ENCODE data around the gene MDP1. TPM values are rescaled to one million over a fixed set of nuclear protein-coding genes. Genes with fewer than 3 reads are reported as not detected.

The MDP1 gene
- 10.2 and 11.2 TPM in 2 replicates for total RNA-seq

GRCh38 chr14:24215495-24216344, at the start of gene MDP1:
MDP1 (minus strand) TSS chr14:24216066; CDS start chr14:24215955, 111 bp downstream.

DNA sequence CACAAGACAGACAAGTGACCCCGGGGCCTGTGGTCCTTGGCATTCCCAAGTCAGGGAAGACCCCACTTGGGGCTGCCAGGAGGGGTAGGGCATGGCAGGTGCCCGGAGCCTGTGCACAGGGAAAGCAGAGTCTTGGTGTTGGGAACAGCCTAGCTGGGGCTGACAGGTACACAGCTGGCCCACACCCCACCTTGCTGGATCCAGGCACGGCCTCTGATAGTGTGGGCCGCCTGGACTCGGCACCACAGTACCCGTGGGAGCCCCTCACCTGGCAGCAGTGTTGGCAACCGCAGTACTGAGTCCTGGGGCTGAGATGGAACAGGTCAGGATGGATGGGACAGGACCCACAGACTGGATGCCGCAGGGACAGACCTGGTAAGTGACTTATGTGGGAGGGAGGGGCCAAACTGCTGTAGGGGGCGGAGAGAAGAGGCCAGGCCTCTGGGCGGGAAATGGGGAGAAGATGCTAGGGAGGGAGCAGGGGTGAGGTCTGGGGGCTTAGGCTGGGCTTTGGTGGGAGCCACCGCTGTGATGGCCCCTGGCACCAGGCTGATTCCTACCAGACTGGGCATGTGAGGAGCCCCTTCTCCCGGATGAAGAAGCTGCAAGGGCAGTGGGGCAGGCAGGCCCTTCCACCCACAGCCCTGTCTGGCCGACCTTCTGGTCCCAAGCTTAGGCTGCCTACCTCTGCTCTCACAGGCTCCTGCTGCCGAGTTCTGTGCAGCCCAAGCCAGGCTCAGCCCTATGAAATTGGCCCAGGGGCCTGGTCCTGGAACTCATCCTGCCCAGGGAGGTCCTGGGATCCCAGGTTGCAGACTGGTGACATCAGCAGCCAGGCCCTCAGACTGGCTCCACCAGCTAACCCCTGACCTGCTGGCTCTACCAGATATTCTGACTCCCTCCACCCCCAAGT, 47.2 kb upstream of the MDP1 start, which contains the start of gene TGM1:
Gene TGM1, minus strand, starts transcription at position 357 of the 913 bp plus-strand sequence. CDS start 825 bp downstream, outside the sequence.

GRCh38 chr14:24232645-24233537, 17.0 kb upstream of the MDP1 start, which contains the start of gene GMPR2:
GMPR2 (plus strand) TSS chr14:24232929; CDS start chr14:24233254, 325 bp downstream.

GRCh38 chr14:24232121-24232644, 16.3 kb upstream of the MDP1 start, which contains the start of gene NEDD8:
NEDD8 (minus strand) TSS chr14:24232367; CDS start chr14:24232267, 100 bp downstream.

GRCh38 chr14:24212924-24213865, 2.7 kb downstream of the MDP1 start, which contains the start of gene CHMP4A:
CHMP4A (minus strand) TSS chr14:24213488; CDS start chr14:24213439, 49 bp downstream.

GRCh38 chr14:24195186-24196070, 20.4 kb downstream of the MDP1 start, which contains the start of gene TM9SF1:
TM9SF1 (minus strand) TSS chr14:24195441; CDS start chr14:24195019, 422 bp downstream.

GRCh38 chr14:24188251-24189058, 27.4 kb downstream of the MDP1 start, which contains the start of gene IPO4:
IPO4 (minus strand) TSS chr14:24188816; CDS start chr14:24188787, 29 bp downstream.

GRCh38 chr14:24171422-24172260, 44.2 kb downstream of the MDP1 start, which contains the start of gene REC8:
REC8 (plus strand) TSS chr14:24172080; CDS start chr14:24172553, 473 bp downstream.

Other genes with a start within 250 kb of the MDP1 start
- 8.2 and 13.2 TPM in 2 replicates for gene DHRS4L2, start 227.1 kb downstream of the MDP1 start, total RNA-seq
- gene CARMIL3, start 164.1 kb downstream of the MDP1 start, total RNA-seq, result not detected in 2 replicates
- not detected in 2 replicates for gene CPNE6, start 144.5 kb downstream of the MDP1 start, total RNA-seq
- gene PCK2, start 121.8 kb downstream of the MDP1 start, total RNA-seq, result 8.2 and 11.6 TPM in 2 replicates
- 41.8 and 49.5 TPM in 2 replicates for gene DCAF11, start 101.3 kb downstream of the MDP1 start, total RNA-seq
- gene NRL, start 101.1 kb downstream of the MDP1 start, total RNA-seq, result 0.73 and 0.75 TPM in 2 replicates
- 0.20 TPM in 1 of 2 replicates, not detected in the other for gene FITM1, start 85.4 kb downstream of the MDP1 start, total RNA-seq
- 123 and 136 TPM in 2 replicates for gene PSME1, start 79.9 kb downstream of the MDP1 start, total RNA-seq
- 8.3 and 10.2 TPM in 2 replicates for gene EMC9, start 74.5 kb downstream of the MDP1 start, total RNA-seq
- gene PSME2, start 69.5 kb downstream of the MDP1 start, total RNA-seq, result 52.9 and 82.8 TPM in 2 replicates
- 50.1 and 66.3 TPM in 2 replicates for gene RNF31, start 68.6 kb downstream of the MDP1 start, total RNA-seq
- 30.3 and 35.5 TPM in 2 replicates for gene IRF9, start 54.8 kb downstream of the MDP1 start, total RNA-seq
- gene REC8, start 44.0 kb downstream of the MDP1 start, total RNA-seq, result 0.25 and 1.1 TPM in 2 replicates
- 33.4 and 39.3 TPM in 2 replicates for gene IPO4, start 27.2 kb downstream of the MDP1 start, total RNA-seq
- 73.6 and 75.1 TPM in 2 replicates for gene TM9SF1, start 20.6 kb downstream of the MDP1 start, total RNA-seq
- gene TSSK4, start 10.4 kb downstream of the MDP1 start, total RNA-seq, result not detected in 2 replicates
- 31.4 and 43.9 TPM in 2 replicates for gene CHMP4A, start 2.6 kb downstream of the MDP1 start, total RNA-seq
- 96.5 and 125 TPM in 2 replicates for gene NEDD8, start 16.3 kb upstream of the MDP1 start, total RNA-seq
- 49.8 and 65.4 TPM in 2 replicates for gene GMPR2, start 16.9 kb upstream of the MDP1 start, total RNA-seq
- 22.0 and 32.4 TPM in 2 replicates for gene TINF2, start 26.6 kb upstream of the MDP1 start, total RNA-seq
- 0.06 and 0.73 TPM in 2 replicates for gene TGM1, start 47.1 kb upstream of the MDP1 start, total RNA-seq
- 13.7 and 17.5 TPM in 2 replicates for gene RABGGTA, start 55.5 kb upstream of the MDP1 start, total RNA-seq
- 10.7 and 26.9 TPM in 2 replicates for gene DHRS1, start 83.7 kb upstream of the MDP1 start, total RNA-seq
- 9.2 and 9.9 TPM in 2 replicates for gene NOP9, start 83.8 kb upstream of the MDP1 start, total RNA-seq
- 1.7 and 1.8 TPM in 2 replicates for gene CIDEB, start 91.9 kb upstream of the MDP1 start, total RNA-seq
- gene LTB4R2, start 94.1 kb upstream of the MDP1 start, total RNA-seq, result 1.9 and 2.6 TPM in 2 replicates
- 0.59 and 1.1 TPM in 2 replicates for gene LTB4R, start 95.4 kb upstream of the MDP1 start, total RNA-seq
- 0.94 and 2.1 TPM in 2 replicates for gene ADCY4, start 119.0 kb upstream of the MDP1 start, total RNA-seq
- gene RIPK3, start 123.9 kb upstream of the MDP1 start, total RNA-seq, result 1.1 and 2.2 TPM in 2 replicates
- 51.0 and 54.5 TPM in 2 replicates for gene NFATC4, start 152.1 kb upstream of the MDP1 start, total RNA-seq
- gene NYNRIN, start 182.9 kb upstream of the MDP1 start, total RNA-seq, result 7.6 and 9.5 TPM in 2 replicates
- 6.6 and 15.3 TPM in 2 replicates for gene CBLN3, start 213.6 kb upstream of the MDP1 start, total RNA-seq
- 25.8 and 30.0 TPM in 2 replicates for gene KHNYN, start 213.9 kb upstream of the MDP1 start, total RNA-seq
- gene SDR39U1, start 226.7 kb upstream of the MDP1 start, total RNA-seq, result 16.9 and 19.3 TPM in 2 replicates